Panc1 (cell line): ENCODE data around the gene TMEM108. TPM values are rescaled to one million over a fixed set of nuclear protein-coding genes. Genes with fewer than 3 reads are reported as not detected.

Source experiments
- ATAC-seq: fragments of 200-7000 bp; cut with Tn5 transposase; 2 replicates; pipeline ENCODE4 v1.9.1; 2020; ENCODE audit warnings: mild to moderate bottlenecking, moderate library complexity
- BruUV-seq: library from RNA; stranded (reverse); fragments of 400-500 nt; replicated peaks from 2 replicates; lab custom pipeline; 2021; lab: Mats Ljungman, UMichigan
- CTCF ChIA-PET: fragments of 300-600 bp; sonication (Branson Sonifier 250); formaldehyde crosslinking; loops from one replicate; lab custom pipeline; 2022; ENCODE audit warnings: antibody characterized with exemption; lab: Charles Lee
- POLR2A ChIA-PET: fragments of 300-600 bp; sonication (Branson Sonifier 250); formaldehyde crosslinking; loops from one replicate; lab custom pipeline; 2022; ENCODE audit warnings: antibody characterized with exemption; lab: Charles Lee
- DNase-seq: peaks from one replicate; pipeline ENCODE4 v3.0.0-alpha.2; 2010; ENCODE audit warnings: low read depth, low spot score
- H3K27ac ChIP-seq: 2 replicates; pipeline ENCODE4 v1.5.1; 2011; ENCODE audit warnings: mild to moderate bottlenecking, low read length, inconsistent platforms
- H3K27me3 ChIP-seq: fragments of 200-500 bp; sonication (Bioruptor generic); 2 replicates; pipeline ENCODE4 v1.6.0; 2014; ENCODE audit warnings: low read length, inconsistent platforms; ENCODE audit not compliant: control insufficient read depth, insufficient read depth
- H3K36me3 ChIP-seq: fragments of 200-500 bp; sonication (Bioruptor generic); 2 replicates; pipeline ENCODE4 v1.5.1; 2014; ENCODE audit warnings: inconsistent platforms, mild to moderate bottlenecking, low read length, moderate library complexity; ENCODE audit not compliant: control insufficient read depth, insufficient read depth
- H3K4me1 ChIP-seq: 2 replicates; pipeline ENCODE4 v1.5.1; 2011; ENCODE audit warnings: inconsistent platforms, mild to moderate bottlenecking, low read length, moderate library complexity; ENCODE audit not compliant: control insufficient read depth, insufficient read depth
- H3K4me3 ChIP-seq, 2 experiments: 2 replicates each; pipeline ENCODE4 v1.5.1; 2011 to 2012; ENCODE audit warnings: low read depth in 2 of 2, low read length in 2 of 2, mild to moderate bottlenecking in 2 of 2, inconsistent platforms in 1 of 2, moderate library complexity in 1 of 2
- H3K9me3 ChIP-seq: fragments of 200-500 bp; sonication (Bioruptor generic); 2 replicates; pipeline ENCODE4 v1.5.1; 2014; ENCODE audit warnings: low read depth, mild to moderate bottlenecking, inconsistent platforms, low read length, moderate library complexity; ENCODE audit not compliant: control insufficient read depth, insufficient read depth
- CTCF ChIP-seq: fragments of 450-650 bp; IDR thresholded peaks from 2 replicates; pipeline ENCODE4 v1.5.1; 2017; ENCODE audit warnings: mild to moderate bottlenecking
- POLR2AphosphoS5 ChIP-seq: IDR thresholded peaks from 2 replicates; pipeline ENCODE4 v1.6.1; 2012; ENCODE audit warnings: mild to moderate bottlenecking, low read depth, low read length, moderate library complexity
- SIN3A ChIP-seq: IDR thresholded peaks from 2 replicates; pipeline ENCODE4 v1.6.1; 2012; ENCODE audit warnings: low read depth, mild to moderate bottlenecking, low read length, moderate library complexity, borderline replicate concordance; ENCODE audit not compliant: insufficient read depth
- TCF7L2 ChIP-seq: IDR thresholded peaks from 2 replicates; pipeline ENCODE4 v1.6.1; 2011; ENCODE audit warnings: mild to moderate bottlenecking, low read depth, low read length, inconsistent platforms
- in situ Hi-C: cut with HindIII; loops from 2 replicates; pipeline ENCODE4 v1.10.0; 2016; ENCODE audit warnings: low sequenced_read_pairs, low pct_unique_long_range_greater_than_20kb
- intact Hi-C: fragments of 100-400 bp; cut with micrococcal nuclease; formaldehyde crosslinking; loops from one replicate; pipeline ENCODE4 v1.10.0; 2022; ENCODE audit not compliant: unreplicated experiment
- total RNA-seq: library from RNA; stranded (reverse); gene quantifications from one replicate; pipeline ENCODE4 v1.2.1, GENCODE V29; 2021; ENCODE audit not compliant: unreplicated experiment
- TF ChIP-seq, protein P1 (sequence below), 2 experiments: IDR thresholded peaks; 2 replicates each; pipeline ENCODE4 v1.6.1; 2011 to 2012; ENCODE audit warnings: low read depth in 2 of 2, control low read depth in 1 of 2, low read length in 1 of 2, mild to moderate bottlenecking in 1 of 2, moderate library complexity in 1 of 2; ENCODE audit not compliant: insufficient read depth in 1 of 2

TMEM108 gene
- total RNA-seq, 1 experiment from 2014 or later: 0.41 TPM

DNA sequence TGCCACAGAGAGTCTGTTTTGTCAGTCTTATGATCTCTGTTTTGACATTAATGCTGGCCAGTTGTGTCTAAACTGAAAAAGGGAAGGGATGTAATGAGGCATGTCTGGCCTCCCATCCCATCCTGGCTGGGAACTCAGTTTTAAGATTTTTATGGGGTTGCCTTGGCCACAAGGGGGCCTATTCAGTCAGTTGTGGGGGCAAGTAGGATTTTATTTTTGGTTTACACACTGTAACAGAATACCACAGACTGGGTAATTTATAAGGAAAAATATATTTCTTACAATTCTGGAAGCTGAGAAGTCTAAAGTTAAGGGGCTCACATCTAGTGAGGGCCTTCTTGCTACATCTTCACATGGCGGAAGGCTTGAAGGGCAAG, 129.8 kb downstream of the TMEM108 start:
- Histone ChIP-seq H3K36me3 (no peaks in the 10 kb centered on the region), H3K27ac (no peak overlapping the region), H3K4me1 (no peaks in the 10 kb centered on the region), H3K27me3 (no peaks in the 10 kb centered on the region), H3K4me3 (no peak overlapping the region), H3K9me3 (no peaks in the 10 kb centered on the region)
- CTCF ChIA-PET: no interaction called here
- intact Hi-C loops (no loop called here), in situ Hi-C loops (no loop called here)
- no TSS peak for BruUV-seq
- TF ChIP-seq, protein P1, sequence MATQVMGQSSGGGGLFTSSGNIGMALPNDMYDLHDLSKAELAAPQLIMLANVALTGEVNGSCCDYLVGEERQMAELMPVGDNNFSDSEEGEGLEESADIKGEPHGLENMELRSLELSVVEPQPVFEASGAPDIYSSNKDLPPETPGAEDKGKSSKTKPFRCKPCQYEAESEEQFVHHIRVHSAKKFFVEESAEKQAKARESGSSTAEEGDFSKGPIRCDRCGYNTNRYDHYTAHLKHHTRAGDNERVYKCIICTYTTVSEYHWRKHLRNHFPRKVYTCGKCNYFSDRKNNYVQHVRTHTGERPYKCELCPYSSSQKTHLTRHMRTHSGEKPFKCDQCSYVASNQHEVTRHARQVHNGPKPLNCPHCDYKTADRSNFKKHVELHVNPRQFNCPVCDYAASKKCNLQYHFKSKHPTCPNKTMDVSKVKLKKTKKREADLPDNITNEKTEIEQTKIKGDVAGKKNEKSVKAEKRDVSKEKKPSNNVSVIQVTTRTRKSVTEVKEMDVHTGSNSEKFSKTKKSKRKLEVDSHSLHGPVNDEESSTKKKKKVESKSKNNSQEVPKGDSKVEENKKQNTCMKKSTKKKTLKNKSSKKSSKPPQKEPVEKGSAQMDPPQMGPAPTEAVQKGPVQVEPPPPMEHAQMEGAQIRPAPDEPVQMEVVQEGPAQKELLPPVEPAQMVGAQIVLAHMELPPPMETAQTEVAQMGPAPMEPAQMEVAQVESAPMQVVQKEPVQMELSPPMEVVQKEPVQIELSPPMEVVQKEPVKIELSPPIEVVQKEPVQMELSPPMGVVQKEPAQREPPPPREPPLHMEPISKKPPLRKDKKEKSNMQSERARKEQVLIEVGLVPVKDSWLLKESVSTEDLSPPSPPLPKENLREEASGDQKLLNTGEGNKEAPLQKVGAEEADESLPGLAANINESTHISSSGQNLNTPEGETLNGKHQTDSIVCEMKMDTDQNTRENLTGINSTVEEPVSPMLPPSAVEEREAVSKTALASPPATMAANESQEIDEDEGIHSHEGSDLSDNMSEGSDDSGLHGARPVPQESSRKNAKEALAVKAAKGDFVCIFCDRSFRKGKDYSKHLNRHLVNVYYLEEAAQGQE (IDR thresholded peaks at IDR 0.05; ENCODE audit: insufficient read depth in 1 of 2, low read depth in 2 of 2, low read length in 1 of 2): no peak
- peak; percentile 20; the same call in 1 of the 2 replicates for TF ChIP-seq CTCF
- no peak for DNase-seq
- POLR2A ChIA-PET: no interaction called here
- no peak for ATAC-seq

- TF ChIP-seq POLR2AphosphoS5: no peak
- no peak for TF ChIP-seq SIN3A
- TF ChIP-seq, protein P1 (IDR thresholded peaks at IDR 0.05; ENCODE audit: insufficient read depth in 1 of 2, low read depth in 2 of 2, low read length in 1 of 2): no peak
- TF ChIP-seq TCF7L2: no peak
- TF ChIP-seq CTCF: no peak
- H3K9me3 ChIP-seq: no peaks in the 10 kb centered on the region
- H3K27me3 ChIP-seq: no peaks in the 10 kb centered on the region
- ChIA-PET POLR2A (no interaction called here), CTCF (no interaction called here)
- in situ Hi-C loops (no loop called here), intact Hi-C loops (no loop called here)
- DNase-seq (no peak), ATAC-seq (no peak)
- H3K27ac ChIP-seq: no peak overlapping the region
- no peak overlapping the region for H3K4me3 ChIP-seq
- H3K4me1 ChIP-seq: no peaks in the 10 kb centered on the region
- no peaks in the 10 kb centered on the region for H3K36me3 ChIP-seq
- no TSS peak for BruUV-seq
Measured at GRCh38 chr3:133169331-133170068, 131.3 kb downstream of the TMEM108 start.
